ENCODE measurements around the gene KSR2. TPM values are rescaled to one million over a fixed set of nuclear protein-coding genes. Genes with fewer than 3 reads are reported as not detected.
"Not testable (repeated sequence)": the region's sequence is repeated elsewhere in the genome, so short reads cannot be mapped to it uniquely, and the experiment has no call there.

The KSR2 gene
- total RNA-seq, 1 donor from 2014 or later = 0.25 TPM

- H3K4me3 ChIP-seq = no peak overlapping the region
- no peak overlapping the region for H3K27ac ChIP-seq
- DNase-seq (ENCODE audit: extremely low spot score in 2 of 2) = no peak
- peaks cover 0 to 6% of the 10 kb centered on the region in 2 donors for H3K36me3 ChIP-seq
- TF ChIP-seq POLR2A (IDR thresholded peaks at IDR 0.05) = no peak
- no peak for TF ChIP-seq POLR2AphosphoS5 (IDR thresholded peaks at IDR 0.05; ENCODE audit: insufficient read depth in 1 of 2, low read depth in 1 of 2)
- no peak for TF ChIP-seq CTCF (IDR thresholded peaks at IDR 0.05)
- no peaks in the 10 kb centered on the region for H3K27me3 ChIP-seq
- intact Hi-C loops (cut with DNase I) = loop anchor here (5.0 kb wide), 1 partner anchor 47 kb away; the partner anchor contains the start of gene WSB2
- H3K4me1 ChIP-seq = peaks cover 15% of the 10 kb centered on the region
- H3K9me3 ChIP-seq = no peaks in the 10 kb centered on the region
These were observed 46.5 kb upstream of the KSR2 start for GRCh38 chr12:118015306-118015705.

- Histone ChIP-seq H3K27ac (no peak overlapping the region), H3K9me3 (no peaks in the 10 kb centered on the region), H3K36me3 (no peaks in the 10 kb centered on the region), H3K4me3 (no peak overlapping the region), H3K4me1 (peaks cover 15% of the 10 kb centered on the region), H3K27me3 (no peaks in the 10 kb centered on the region)
- intact Hi-C loops (cut with DNase I) = no loop called here
- TF ChIP-seq POLR2A (IDR thresholded peaks at IDR 0.05) (no peak), POLR2AphosphoS5 (IDR thresholded peaks at IDR 0.05; ENCODE audit: insufficient read depth in 1 of 2, low read depth in 1 of 2) (no peak), CTCF (IDR thresholded peaks at IDR 0.05) (no peak)
- DNase-seq (ENCODE audit: extremely low spot score in 2 of 2) = no peak
These were observed 44.5 kb upstream of the KSR2 start for GRCh38 chr12:118013283-118013682.

- DNase-seq (ENCODE audit: extremely low spot score in 2 of 2) = no peak
- TF ChIP-seq POLR2AphosphoS5 (IDR thresholded peaks at IDR 0.05; ENCODE audit: insufficient read depth in 1 of 2, low read depth in 1 of 2) (no peak), CTCF (IDR thresholded peaks at IDR 0.05) (no peak), POLR2A (IDR thresholded peaks at IDR 0.05) (no peak)
- no peaks in the 10 kb centered on the region for H3K36me3 ChIP-seq
- no peak overlapping the region for H3K4me3 ChIP-seq
- peaks cover 2% of the 10 kb centered on the region for H3K4me1 ChIP-seq
- H3K9me3 ChIP-seq = no peaks in the 10 kb centered on the region
- H3K27me3 ChIP-seq = no peaks in the 10 kb centered on the region
- intact Hi-C loops (cut with DNase I) = no loop called here
- H3K27ac ChIP-seq = no peak overlapping the region
These were observed 43.2 kb upstream of the KSR2 start for GRCh38 chr12:118011961-118012360.

GRCh38 chr12:118011377-118011776 is 42.6 kb upstream of the KSR2 start:
- TF ChIP-seq CTCF (IDR thresholded peaks at IDR 0.05) (no peak), POLR2A (IDR thresholded peaks at IDR 0.05) (no peak), POLR2AphosphoS5 (IDR thresholded peaks at IDR 0.05; ENCODE audit: insufficient read depth in 1 of 2, low read depth in 1 of 2) (no peak)
- intact Hi-C loops (cut with DNase I) = no loop called here
- Histone ChIP-seq H3K4me1 (no peaks in the 10 kb centered on the region), H3K27ac (no peak overlapping the region), H3K4me3 (no peak overlapping the region), H3K36me3 (no peaks in the 10 kb centered on the region), H3K9me3 (no peaks in the 10 kb centered on the region), H3K27me3 (no peaks in the 10 kb centered on the region)
- DNase-seq (ENCODE audit: extremely low spot score in 2 of 2) = no peak

GRCh38 chr12:118010903-118011302 is 42.1 kb upstream of the KSR2 start:
- H3K9me3 ChIP-seq = no peaks in the 10 kb centered on the region
- intact Hi-C loops (cut with DNase I) = no loop called here
- H3K27ac ChIP-seq = no peak overlapping the region
- TF ChIP-seq CTCF (IDR thresholded peaks at IDR 0.05) (no peak), POLR2A (IDR thresholded peaks at IDR 0.05) (no peak), POLR2AphosphoS5 (IDR thresholded peaks at IDR 0.05; ENCODE audit: insufficient read depth in 1 of 2, low read depth in 1 of 2) (no peak)
- no peaks in the 10 kb centered on the region for H3K27me3 ChIP-seq
- H3K4me3 ChIP-seq = no peak overlapping the region
- H3K4me1 ChIP-seq = no peaks in the 10 kb centered on the region
- no peaks in the 10 kb centered on the region for H3K36me3 ChIP-seq
- DNase-seq (ENCODE audit: extremely low spot score in 2 of 2) = no peak

- H3K27ac ChIP-seq; DNase-seq (ENCODE audit: extremely low spot score in 2 of 2); H3K27me3 ChIP-seq; H3K36me3 ChIP-seq; H3K4me3 ChIP-seq; H3K9me3 ChIP-seq; H3K4me1 ChIP-seq: not testable (repeated sequence)
- intact Hi-C loops (cut with DNase I) = loop anchor here (5.0 kb wide), 1 partner anchor 103 kb away; no protein-coding TSS in a partner anchor
These were observed 31.0 kb upstream of the KSR2 start for GRCh38 chr12:117999806-118000205.
